Measurements from ENCODE around the gene RHNO1. TPM values are rescaled to one million over a fixed set of nuclear protein-coding genes. Genes with fewer than 3 reads are reported as not detected.
A peak's percentile ranks its signal among the peaks of the same experiment; 100 is the strongest.

Gene RHNO1
- total RNA-seq, 4 donors from 2014 or later = 5.8 to 23.0 (median 17.8) TPM

DNA sequence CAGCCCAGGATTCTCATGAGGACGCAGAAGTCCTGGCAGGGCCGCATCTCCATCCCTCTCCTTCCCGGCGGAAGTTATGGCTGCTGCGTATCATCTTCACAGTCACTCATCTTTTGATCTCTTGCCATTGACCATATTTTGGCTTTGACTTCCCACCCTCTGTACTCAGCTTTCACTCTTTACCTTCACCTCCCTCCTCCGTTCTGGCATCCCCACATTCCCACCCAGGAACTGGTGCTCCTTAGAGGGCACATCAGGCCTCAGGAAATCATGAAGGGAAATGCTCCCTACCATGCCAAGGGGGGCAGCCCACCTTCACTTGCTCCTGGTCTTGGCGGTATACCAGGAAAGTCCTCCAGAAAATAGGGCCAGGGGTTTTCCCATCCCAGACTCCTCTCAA is 21.5 kb upstream of the RHNO1 start:
- H3K4me1 ChIP-seq = peaks cover 0 to 23% (median 0%) of the 10 kb centered on the region in 4 donors
- H3K9me3 ChIP-seq = no peaks in the 10 kb centered on the region
- DNase-seq = no peak
- H3K27ac ChIP-seq = peak overlapping the region in 3 of 4 donors; percentile 16 to 85 (median 76)
- H3K4me3 ChIP-seq = no peak overlapping the region
- no peaks in the 10 kb centered on the region for H3K36me3 ChIP-seq
- H3K27me3 ChIP-seq = no peaks in the 10 kb centered on the region
- no peak for TF ChIP-seq POLR2A (IDR thresholded peaks at IDR 0.05)
- TF ChIP-seq, protein P1, sequence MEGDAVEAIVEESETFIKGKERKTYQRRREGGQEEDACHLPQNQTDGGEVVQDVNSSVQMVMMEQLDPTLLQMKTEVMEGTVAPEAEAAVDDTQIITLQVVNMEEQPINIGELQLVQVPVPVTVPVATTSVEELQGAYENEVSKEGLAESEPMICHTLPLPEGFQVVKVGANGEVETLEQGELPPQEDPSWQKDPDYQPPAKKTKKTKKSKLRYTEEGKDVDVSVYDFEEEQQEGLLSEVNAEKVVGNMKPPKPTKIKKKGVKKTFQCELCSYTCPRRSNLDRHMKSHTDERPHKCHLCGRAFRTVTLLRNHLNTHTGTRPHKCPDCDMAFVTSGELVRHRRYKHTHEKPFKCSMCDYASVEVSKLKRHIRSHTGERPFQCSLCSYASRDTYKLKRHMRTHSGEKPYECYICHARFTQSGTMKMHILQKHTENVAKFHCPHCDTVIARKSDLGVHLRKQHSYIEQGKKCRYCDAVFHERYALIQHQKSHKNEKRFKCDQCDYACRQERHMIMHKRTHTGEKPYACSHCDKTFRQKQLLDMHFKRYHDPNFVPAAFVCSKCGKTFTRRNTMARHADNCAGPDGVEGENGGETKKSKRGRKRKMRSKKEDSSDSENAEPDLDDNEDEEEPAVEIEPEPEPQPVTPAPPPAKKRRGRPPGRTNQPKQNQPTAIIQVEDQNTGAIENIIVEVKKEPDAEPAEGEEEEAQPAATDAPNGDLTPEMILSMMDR (IDR thresholded peaks at IDR 0.05) = no peak

DNA sequence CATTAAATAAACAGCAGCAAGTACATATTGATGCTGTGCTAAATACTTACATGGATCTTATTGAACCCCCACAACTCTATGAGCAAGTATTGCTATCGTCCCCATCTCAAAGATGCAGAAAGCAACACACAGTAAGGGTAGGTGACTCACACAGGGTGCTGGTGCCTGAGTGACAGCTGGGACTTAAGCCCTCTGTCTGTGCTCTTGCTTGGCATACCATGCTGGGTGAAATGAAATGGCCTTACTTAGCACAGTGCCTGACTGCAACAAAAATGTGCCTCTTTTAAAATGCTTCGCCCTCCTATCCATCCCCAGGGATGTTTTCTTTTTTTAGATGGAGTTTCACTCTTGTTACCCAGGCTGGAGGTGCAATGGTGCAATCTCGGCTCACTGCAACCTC is 21.0 kb upstream of the RHNO1 start:
- Histone ChIP-seq H3K27me3 (no peaks in the 10 kb centered on the region), H3K4me3 (no peak overlapping the region), H3K4me1 (peaks cover 0 to 23% (median 0%) of the 10 kb centered on the region in 4 donors), H3K36me3 (no peaks in the 10 kb centered on the region), H3K27ac (no peak overlapping the region), H3K9me3 (no peaks in the 10 kb centered on the region)
- no peak for DNase-seq
- TF ChIP-seq, protein P1 (IDR thresholded peaks at IDR 0.05) = no peak
- no peak for TF ChIP-seq POLR2A (IDR thresholded peaks at IDR 0.05)

DNA sequence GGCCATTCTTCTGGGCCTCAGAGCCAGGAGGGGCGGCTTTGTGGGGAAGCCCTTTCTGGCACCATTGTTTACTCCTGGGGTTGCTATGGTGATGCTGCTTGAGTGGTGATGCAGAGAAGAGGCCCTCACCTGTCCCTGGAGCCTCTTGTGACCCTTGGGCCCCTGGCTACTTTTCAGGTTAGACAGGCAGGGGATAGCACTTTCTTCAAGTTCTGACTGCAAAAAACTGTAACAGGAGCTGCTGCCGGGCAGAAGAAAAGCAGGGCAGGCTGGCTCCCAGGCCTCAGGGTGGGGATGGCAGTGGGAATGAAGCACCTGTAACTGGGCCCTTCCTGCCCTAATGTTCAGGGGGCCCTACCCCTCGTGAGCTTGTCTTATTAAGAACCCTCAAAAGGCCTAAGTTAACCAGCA is 20.0 kb upstream of the RHNO1 start, which contains the start of gene TEX52:
TEX52 (minus strand) TSS at position 19 of the 411 bp plus-strand sequence; CDS start at position 6, 13 bp downstream.
- DNase-seq = no peak
- Histone ChIP-seq H3K27me3 (no peaks in the 10 kb centered on the region), H3K9me3 (no peaks in the 10 kb centered on the region), H3K36me3 (no peaks in the 10 kb centered on the region), H3K4me3 (no peak within 1 kb of the TSS), H3K27ac (no peak within 1 kb of the TSS), H3K4me1 (peaks cover 0 to 23% (median 0%) of the 10 kb centered on the region in 4 donors)
- no peak for TF ChIP-seq POLR2A (IDR thresholded peaks at IDR 0.05)
- TF ChIP-seq, protein P1 (IDR thresholded peaks at IDR 0.05) = no peak

DNA sequence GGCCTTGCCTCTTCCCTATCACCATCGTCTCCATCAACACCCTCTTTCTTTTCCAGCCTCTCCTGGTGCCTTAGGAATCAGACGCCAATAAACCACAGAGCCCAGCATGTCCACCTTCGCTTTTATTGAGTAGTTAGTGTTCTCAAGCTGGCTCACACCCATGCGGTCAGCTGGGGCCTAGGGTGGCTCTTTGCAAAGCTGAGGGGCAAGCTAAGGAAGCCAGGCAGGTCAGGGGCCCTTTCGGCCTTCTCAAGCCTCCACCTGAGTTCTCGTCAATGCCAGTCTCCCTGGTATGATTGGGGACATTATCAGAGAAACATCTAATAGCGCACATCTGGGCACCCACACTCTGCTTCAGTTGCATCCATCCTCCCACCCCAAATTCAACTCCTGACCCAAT is 19.4 kb upstream of the RHNO1 start:
- no peak overlapping the region for H3K27ac ChIP-seq

DNA sequence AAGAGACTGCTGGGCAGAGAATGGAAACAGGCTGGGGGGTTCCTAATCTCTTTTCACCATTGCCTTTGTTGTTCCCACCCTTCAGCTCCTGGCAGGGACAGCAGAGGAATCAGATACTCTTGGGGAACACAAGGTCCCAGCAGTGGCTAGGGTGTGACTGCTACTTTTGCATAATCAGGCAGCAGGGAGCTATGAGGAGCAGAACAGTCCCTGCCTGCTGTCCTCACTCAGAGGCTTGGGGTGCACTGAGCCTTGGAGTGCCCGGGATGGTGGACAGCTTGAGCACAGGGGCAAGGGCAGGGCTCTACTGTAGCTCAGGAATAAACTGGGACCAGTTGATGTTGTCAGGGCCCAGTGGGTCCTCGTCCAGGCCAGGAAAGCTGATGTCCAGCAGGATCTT is 18.7 kb upstream of the RHNO1 start:
- no peaks in the 10 kb centered on the region for H3K9me3 ChIP-seq
- H3K4me1 ChIP-seq = peaks cover 0 to 23% (median 0%) of the 10 kb centered on the region in 4 donors
- no peak overlapping the region for H3K4me3 ChIP-seq
- no peak for DNase-seq
- no peak overlapping the region for H3K27ac ChIP-seq
- H3K27me3 ChIP-seq = no peaks in the 10 kb centered on the region
- no peaks in the 10 kb centered on the region for H3K36me3 ChIP-seq
- TF ChIP-seq POLR2A (IDR thresholded peaks at IDR 0.05) = no peak
- TF ChIP-seq, protein P1 (IDR thresholded peaks at IDR 0.05) = no peak

More for the DNA sequence above, 19.4 kb upstream of the RHNO1 start:
- no peaks in the 10 kb centered on the region for H3K36me3 ChIP-seq
- H3K4me3 ChIP-seq = no peak overlapping the region
- DNase-seq = no peak
- H3K27me3 ChIP-seq = no peaks in the 10 kb centered on the region
- no peaks in the 10 kb centered on the region for H3K9me3 ChIP-seq
- H3K4me1 ChIP-seq = peaks cover 0 to 23% (median 0%) of the 10 kb centered on the region in 4 donors
- TF ChIP-seq, protein P1 (IDR thresholded peaks at IDR 0.05) = no peak
- no peak for TF ChIP-seq POLR2A (IDR thresholded peaks at IDR 0.05)

Measured in Peyer's patch (tissue), 4 donors.